DMS53 treated with DMSO at 0.1 percent for 48 hours (cell line): ENCODE results near the gene SCN7A.
"Not testable (repeated sequence)": the region's sequence is repeated elsewhere in the genome, so short reads cannot be mapped to it uniquely, and the experiment has no call there.

Source experiments
- DNase-seq: peaks from one replicate; lab custom pipeline; 2025; ENCODE audit not compliant: unreplicated experiment; lab: John Stamatoyannopoulos, UW

SCN7A gene

DNA sequence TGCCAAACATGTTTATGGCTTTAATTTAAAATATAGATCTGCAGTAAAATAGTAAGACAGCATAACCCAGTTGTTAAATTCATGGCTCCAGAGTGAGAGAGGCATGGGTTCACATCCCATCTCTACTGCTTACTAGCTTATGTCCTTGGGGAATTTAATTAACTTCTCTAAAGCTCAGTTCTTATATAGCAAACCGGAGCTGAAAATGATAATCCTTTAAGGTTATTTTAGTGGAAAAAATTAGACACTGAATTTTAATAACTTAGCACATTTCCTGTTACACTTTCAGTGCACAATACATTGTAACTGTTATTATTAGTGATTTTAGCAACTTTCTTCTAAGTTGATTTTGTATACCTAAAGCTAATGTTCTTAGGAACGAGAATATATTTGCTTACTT lies 133.1 kb downstream of the SCN7A start:
- no peak for DNase-seq

DNA sequence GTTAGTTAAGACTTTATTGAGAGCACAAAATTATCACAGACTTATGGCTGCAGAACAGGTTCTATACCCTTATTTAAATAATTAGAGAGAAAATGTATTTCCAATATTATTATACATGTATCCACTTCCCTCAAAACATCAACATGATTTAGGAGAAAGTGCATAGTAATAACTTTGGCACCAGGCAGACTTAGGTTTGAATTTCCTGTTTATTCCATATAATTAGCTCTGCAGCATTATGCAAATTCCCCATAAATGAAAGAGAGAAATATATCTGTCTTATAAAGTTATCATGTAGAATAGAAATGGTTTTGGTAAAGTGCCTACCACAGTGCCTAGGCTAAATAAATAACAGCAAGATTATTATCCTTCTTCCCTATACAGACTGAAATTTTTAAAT lies 133.6 kb downstream of the SCN7A start:
- DNase-seq = no peak

DNA sequence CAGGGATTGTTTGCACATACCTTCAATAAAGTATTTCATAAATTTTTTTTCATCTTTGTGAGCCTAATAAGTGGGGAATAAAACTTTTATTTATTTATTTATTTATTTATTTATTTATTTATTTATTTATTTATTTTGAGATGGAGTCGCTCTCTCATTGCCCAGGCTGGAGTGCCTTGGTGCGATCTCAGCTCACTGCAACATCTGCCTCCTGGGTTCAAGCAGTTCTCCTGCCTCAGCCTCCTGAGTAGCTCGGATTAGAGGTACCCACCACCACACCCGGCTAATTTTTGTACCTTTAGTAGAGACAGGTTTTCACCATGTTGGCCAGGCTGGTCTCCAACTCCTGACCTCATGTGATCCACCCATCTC lies 136.1 kb downstream of the SCN7A start:
- not testable (repeated sequence) for DNase-seq

DNA sequence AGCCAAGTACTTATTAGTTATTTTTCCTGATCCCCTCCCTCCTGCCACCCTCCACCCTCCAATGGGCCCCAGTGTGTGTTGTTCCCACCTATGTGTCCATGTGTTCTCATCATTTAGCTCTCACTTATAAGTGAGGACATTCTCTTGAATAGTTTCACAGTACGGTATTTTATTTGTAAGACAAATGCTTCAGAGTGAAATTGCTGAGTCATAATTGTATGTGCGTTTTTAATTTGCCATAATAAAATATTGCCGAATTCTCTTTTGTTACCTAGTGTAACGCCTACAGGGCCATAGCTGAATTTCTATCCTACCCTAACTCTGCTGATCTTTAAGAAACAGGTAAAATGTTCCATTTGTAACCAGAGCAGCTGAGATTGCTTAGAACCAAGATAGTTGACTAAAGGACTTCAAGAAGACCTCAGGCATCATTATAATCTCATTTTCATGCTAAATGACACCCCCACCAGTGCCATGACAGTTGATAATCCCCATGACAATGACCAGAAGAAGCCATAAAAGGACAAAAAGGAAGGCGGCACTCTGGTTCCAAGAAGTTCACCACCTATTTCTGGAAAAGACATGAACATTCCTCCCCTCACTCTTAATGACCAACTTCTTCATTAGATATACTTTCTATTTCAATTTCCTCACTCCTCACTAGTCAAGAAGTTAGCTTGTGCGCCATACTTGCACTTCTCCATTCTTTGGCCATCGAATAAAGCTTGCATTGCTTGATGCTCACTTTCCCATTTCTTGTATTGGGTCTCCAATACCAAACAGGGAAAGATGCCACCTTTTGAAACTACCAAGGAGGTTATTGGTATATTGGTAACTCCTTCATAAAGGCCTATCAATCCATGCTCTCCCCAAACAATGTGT lies 136.7 kb downstream of the SCN7A start:
- no peak for DNase-seq
